ENCODE results near the gene CIDEB.

Gene CIDEB

DNA sequence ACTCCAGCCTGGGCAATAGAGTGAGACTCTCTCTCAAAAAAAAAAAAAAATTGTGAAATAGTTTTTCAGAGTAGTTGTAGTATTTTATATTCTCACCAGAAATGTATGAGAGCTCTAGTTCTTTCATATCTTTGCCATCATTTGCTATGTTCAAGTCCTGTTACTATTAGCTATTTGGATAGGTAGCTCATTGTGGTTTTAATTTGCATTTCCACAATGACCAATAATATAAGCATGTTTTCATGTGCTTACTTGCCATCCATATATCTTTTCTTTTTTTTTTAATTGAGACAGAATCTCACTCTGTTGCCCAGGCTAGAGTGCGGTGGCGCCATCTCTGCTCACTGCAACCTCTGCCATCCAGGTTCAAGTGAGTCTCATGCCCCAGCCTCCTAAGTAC is 40.4 kb upstream of the CIDEB start:
- H3K4me3 ChIP-seq (ENCODE audit: low read length) = no peak overlapping the region
- DNase-seq (ENCODE audit: low read depth) = no peak
- TF ChIP-seq, protein P1, sequence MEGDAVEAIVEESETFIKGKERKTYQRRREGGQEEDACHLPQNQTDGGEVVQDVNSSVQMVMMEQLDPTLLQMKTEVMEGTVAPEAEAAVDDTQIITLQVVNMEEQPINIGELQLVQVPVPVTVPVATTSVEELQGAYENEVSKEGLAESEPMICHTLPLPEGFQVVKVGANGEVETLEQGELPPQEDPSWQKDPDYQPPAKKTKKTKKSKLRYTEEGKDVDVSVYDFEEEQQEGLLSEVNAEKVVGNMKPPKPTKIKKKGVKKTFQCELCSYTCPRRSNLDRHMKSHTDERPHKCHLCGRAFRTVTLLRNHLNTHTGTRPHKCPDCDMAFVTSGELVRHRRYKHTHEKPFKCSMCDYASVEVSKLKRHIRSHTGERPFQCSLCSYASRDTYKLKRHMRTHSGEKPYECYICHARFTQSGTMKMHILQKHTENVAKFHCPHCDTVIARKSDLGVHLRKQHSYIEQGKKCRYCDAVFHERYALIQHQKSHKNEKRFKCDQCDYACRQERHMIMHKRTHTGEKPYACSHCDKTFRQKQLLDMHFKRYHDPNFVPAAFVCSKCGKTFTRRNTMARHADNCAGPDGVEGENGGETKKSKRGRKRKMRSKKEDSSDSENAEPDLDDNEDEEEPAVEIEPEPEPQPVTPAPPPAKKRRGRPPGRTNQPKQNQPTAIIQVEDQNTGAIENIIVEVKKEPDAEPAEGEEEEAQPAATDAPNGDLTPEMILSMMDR (conservative IDR thresholded peaks at IDR 0.05; ENCODE audit: low read depth, low read length) = no peak

DNA sequence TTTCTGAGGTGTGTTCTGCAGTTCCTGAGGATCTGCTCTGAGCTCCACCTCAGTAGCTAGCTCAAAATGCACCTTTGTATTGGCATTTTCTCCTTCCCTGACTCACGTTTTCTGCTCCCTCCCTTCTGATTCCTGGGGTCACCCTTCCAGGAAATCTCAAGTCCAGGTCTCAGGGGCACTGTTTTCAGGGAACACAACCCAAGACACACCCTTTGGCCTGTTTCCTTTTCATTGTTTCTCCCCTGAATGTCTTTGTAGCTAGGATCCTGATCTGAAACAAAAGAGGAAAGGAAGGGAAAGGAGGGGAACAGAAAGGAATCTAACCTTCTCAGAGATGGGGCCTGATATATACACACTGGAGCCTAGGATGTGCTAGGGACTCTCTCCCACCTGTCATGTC is 39.4 kb upstream of the CIDEB start:
- TF ChIP-seq, protein P1 (conservative IDR thresholded peaks at IDR 0.05; ENCODE audit: low read depth, low read length) = no peak
- no peak overlapping the region for H3K4me3 ChIP-seq (ENCODE audit: low read length)
- no peak for DNase-seq (ENCODE audit: low read depth)

DNA sequence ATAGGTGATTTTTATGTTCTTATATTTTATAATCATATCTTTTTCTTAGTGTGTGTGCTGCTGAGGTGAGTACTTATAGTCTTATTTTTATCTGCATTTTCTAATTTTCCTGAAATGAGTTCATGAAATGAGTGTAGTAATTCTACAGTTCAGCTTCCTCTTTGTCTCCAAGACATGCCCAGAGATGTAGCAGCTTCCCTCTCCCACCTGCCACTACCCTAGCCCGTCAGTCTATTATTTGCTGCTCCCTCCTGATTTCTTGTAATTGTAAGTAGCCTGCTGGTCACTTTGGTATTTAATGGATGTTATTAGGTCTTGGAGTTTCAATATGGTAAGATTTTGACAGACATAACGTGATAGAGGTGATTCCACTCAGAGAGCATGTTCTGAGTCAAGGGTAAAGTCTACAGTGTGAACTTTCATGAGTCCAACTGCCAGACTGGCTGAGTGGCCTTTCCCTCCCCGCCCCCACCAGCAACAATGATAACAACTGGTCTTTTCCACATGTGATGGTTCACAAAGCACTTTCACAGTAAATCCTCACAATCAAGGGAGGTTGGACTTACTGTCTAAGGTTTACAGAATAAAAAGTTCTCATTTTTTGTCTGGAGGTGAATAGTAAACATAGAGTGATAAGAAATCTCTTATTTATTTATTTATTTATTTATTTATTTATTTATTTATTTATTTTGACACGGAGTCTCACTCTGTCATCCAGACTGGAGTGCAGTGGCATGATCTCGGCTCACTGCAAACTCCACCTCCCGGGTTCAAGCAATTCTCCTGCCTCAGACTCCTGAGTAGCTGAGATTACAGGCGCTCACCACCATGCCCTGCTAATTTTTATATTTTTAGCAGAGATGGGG is 36.3 kb upstream of the CIDEB start:
- no peak for DNase-seq (ENCODE audit: low read depth)
- no peak overlapping the region for H3K4me3 ChIP-seq (ENCODE audit: low read length)
- TF ChIP-seq, protein P1 (conservative IDR thresholded peaks at IDR 0.05; ENCODE audit: low read depth, low read length) = no peak

DNA sequence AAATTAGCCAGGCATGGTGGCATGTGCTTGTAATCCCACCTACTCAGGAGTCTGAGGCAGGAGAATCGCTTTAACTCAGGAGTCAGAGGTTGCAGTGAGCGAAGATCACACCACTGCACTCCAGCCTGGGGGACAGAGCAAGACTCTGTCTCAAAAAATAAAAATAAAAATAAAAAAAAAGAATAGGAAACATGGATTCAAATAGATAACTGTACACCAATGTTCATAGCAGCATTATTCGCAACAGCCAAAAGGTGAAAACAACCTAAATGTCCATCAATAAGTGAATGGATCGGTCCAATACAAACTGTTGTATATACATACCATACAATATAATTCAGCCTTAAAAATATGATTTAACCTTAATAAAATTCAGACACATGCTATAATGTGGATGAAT is 35.1 kb upstream of the CIDEB start:
- TF ChIP-seq, protein P1 (conservative IDR thresholded peaks at IDR 0.05; ENCODE audit: low read depth, low read length) = no peak
- DNase-seq (ENCODE audit: low read depth) = no peak
- H3K4me3 ChIP-seq (ENCODE audit: low read length) = no peak overlapping the region

DNA sequence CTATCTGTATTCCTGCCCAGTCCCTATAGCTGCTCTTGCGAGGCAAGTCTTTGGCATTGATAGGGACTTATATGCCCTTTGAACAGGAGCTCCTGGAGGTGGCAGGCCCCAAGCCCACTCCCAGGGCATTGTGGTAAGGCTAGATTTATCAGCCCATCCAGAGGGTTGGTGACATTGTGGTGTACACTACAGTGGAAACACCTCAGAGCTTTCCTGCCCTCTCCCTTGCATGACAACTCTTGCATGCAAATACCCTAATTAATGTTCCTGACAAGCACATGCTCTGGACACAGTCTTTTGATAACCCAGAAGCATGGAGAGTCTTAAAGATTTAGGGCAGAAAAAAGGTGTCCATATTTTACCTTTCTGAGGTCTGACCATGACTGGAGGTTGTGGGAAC is 32.8 kb upstream of the CIDEB start:
- no peak overlapping the region for H3K4me3 ChIP-seq (ENCODE audit: low read length)
- no peak for DNase-seq (ENCODE audit: low read depth)
- TF ChIP-seq, protein P1 (conservative IDR thresholded peaks at IDR 0.05; ENCODE audit: low read depth, low read length) = no peak

DNA sequence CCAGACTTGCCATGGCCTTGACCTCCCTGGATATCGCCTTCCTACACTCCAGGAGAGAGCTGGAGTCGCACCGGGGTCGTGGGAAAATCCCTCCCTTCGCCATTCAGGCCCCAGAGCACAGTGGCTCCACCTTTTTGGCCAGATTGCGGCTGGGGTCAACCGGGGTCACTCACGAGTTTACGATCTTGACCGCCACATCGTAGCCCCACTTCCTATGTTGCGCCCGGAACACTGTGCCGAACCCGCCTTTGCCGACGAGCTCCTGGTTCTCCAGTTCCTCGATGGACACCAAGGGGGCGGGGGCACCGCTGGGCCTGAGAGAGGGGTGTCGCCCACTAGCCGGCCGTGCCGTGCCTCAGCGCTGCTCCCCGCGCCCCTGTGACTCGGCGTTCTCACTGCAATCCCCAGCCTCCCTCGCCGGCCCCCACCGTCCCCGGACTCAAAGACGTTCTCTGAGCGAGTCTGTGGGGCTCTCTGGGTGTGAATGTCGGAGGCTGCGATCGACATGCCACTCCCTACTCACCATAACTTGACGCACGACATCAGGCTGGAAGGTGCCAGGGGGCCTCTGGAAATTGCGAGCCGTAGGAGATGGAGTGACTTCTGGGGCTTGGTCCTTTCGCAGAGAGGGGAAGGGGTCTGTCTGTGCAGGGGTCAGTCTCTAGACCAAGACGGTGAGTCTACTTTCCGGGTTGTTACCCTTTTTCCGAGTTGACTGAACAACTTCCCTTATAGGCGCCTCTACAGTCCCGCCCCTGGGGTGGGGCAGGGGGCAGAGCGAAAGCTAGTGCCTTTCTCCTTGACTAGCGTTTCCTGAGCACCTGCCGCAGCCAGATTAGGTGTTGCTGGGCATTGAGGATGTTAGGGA is 31.7 kb upstream of the CIDEB start, which contains the start of gene RIPK3:
RIPK3 (minus strand) TSS at position 708 of the 868 bp plus-strand sequence; CDS start at position 543, 165 bp downstream.
- TF ChIP-seq, protein P1 (conservative IDR thresholded peaks at IDR 0.05; ENCODE audit: low read depth, low read length) = no peak
- no peak for DNase-seq (ENCODE audit: low read depth)
- H3K4me3 ChIP-seq (ENCODE audit: low read length) = no peak within 1 kb of the TSS
